Stimulated activated CD8-positive, alpha-beta memory T cell treated with anti-CD3 and anti-CD28 coated beads, Interleukin-7, amount 100 ng/mL, for 48 hours (primary cell): ENCODE measurements around the gene ZDHHC7.
A peak's percentile ranks its signal among the peaks of the same experiment; 100 is the strongest.
"Not testable (repeated sequence)": the region's sequence is repeated elsewhere in the genome, so short reads cannot be mapped to it uniquely, and the experiment has no call there.

Experiments
- DNase-seq, 2 donors: peaks; one replicate each; pipeline ENCODE4 v3.0.0-alpha.2; 2020; ENCODE audit warnings: low read depth in 1 of 2; ENCODE audit errors: extremely low read depth in 1 of 2

ZDHHC7 gene

DNA sequence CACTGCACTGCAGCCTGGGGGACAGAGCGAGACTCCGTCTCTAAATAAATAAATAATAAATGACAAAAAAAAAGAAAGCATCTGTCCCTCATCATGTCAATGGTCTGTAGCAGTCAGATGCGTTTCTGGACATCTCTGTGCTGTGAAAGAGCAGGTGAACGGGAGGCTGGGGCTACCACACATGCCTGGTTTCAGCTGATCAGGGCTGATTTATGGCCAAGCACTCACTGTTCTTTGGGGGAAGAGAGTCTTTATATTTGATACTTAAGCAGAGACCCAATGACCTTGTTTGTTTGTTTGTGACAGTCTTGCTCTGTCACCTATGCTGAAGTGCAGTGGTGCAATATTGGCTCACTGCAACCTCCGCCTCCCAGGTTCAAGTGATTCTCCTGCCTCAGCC is 33.7 kb upstream of the ZDHHC7 start:
- no peak for DNase-seq

DNA sequence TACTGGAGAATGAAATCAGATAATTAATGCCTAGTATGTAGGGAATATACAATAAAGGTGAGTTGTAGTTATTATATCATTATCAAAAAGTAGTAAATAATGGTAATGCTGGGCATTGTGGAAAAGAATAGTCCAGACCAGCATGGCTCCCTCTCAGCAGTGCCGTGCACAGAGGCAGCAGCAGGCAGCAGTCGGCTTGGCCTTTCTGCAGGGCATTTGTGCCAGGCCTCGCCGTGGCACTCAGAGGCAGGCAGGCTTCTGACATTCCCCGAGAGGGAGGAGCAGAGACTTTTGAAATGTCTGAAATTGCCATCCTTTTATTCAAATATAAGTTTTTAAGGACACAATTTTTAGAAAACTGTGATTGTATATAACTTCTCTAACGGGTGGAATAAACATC is 31.3 kb upstream of the ZDHHC7 start:
- DNase-seq = no peak

DNA sequence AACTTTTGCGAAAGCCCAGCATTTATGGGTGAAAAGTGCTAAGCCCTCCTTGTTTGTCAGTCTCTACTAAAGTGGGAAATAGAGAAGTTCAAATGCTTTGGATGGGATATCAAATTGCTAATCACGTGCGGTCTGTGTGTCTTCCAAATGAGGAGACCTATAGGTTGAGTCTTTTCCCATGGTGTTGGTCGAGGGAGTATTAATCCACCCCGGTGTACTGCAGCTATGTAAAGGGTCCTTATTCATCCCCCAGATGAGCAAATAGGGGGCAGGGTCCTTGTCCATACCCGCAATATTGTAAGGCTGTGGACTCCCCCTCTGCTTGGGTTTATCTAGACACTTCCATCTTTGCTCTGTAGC is 30.8 kb upstream of the ZDHHC7 start:
- no peak for DNase-seq

DNA sequence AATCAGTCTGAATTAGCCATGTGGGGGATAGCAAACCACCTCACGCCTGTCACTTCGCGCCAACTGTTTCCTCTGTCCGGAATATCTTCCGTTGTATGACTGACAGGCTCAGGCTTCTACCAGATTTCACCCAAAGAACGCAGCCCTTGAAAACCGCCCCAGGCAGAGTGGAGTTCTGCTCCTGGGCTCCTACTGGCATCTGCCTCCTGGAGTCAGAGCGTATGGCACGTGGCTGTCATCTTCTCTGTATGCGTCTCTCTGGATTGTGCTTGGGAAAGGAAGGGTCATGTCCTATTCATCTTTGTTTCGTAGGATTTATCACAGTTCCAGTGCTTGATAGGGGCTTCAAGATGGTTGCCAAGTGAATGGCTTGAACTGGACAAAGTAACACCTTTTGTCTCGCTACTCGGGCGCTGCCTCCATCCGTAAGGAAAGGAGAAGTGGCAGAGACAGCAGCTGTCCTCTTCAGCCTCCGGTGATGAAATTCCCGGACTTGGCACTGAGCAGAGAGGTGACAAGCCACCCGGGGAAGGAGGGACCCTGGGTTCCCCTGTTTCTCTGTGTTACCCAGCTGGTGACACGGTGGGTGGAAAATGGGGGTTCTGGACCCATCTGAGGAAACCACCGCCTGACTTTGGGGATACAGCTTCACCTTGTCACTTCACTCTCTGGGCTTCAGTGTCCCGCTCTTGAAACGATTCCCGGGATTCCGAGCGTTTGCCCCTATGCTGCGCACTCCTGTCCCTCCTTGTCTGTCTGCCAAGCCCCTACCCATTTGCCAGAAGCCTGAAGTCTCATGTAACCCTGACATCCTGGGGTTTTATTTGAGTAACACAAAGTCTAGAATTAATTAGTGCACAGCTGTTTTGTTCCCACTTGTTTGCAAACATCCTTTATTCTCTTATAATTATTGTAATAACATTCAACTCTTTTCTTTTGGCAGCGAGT is 30.2 kb upstream of the ZDHHC7 start:
- DNase-seq = no peak

DNA sequence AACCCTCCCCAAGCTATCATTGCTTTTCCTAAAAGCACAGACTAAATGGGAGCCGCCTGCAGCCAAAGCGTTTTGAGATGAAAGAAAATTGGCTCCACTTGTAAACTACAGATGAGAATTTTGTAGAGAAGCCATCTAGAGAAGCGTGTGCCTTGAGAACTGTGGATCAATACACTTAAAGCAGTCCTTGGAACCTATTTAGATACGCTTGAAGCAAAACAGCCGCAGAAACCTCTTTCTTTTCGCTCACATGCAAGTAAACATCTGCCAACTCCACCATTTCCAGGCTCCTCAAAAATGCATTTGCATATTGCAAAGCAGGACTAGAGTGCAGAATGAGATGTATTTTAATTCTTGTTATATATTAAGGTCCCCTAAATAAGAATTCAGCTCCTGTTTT is 29.4 kb upstream of the ZDHHC7 start:
- no peak for DNase-seq

DNA sequence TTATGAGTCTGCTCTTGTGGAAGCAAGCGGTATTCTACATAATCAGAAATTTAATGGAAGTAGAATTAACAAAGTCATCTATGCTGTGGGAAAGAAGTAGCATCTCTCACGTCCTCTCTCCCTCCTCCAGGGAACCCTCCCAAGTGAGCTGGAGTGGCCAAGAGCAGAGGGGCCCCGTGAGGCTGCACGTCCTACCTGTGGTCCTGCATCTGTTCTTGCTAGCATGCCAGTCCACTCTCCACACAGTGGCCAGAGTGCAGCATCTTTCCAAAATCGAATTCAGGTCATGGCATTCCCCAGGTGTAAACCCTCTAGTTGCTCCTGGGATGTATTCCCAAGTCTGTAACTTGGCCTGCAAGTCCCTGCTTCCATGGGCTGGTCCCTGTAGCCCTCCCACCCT is 26.4 kb upstream of the ZDHHC7 start:
- DNase-seq = no peak

DNA sequence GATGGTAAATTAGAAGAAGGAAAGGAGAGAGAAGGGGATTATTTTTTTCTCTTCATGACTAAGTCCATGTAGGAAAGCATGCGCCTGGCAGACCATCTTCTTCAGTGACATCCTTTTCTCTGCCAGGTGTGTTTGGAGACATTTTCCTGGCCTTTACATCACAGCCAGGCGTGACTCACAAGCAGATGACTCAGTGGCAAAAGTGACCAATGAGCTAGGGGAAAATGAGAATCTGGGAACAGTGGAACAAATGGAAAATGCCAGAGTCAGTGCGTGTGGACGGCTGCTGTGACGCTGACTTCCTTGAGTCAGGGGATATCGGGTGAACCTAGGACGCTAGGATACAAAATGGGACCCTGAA is 25.7 kb upstream of the ZDHHC7 start:
- no peak for DNase-seq

DNA sequence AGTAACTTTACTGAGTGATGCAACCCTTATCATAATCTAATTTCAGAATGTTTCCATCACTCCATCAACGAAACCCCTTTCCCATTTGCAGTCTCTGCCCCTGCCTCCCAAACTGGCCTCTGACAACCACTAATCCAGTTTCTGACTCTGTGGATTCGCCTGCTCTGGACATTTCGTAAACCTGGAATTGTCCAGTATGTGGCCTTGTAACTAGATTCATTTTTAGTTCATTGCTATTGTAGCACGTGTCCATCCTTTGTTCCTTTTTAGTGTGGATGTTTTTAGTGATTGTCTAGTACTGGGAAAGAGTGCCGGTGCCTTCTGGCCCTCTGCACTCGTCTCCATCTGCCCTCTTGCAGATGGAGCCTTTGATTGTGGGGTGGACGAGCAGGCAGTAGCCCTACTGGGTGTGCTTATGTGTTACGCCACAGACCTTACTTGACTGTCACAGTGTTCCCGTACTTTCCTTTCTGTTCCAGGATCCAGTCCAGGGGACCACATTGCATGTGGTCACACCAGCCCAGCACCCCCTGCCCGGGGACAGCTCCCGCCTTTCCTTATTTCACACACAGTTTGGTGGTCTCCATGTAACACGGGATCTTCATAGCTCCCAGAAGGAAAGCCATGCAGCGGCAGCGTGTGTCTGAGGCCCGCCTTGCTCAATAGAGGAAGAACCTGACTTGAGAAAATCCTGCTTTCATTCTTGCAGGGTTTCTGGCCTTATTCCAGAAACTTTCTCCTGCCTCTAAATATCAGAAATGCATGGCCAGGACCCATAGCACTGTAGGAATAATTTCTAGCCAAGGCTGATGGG is 25.1 kb upstream of the ZDHHC7 start:
- no peak for DNase-seq

DNA sequence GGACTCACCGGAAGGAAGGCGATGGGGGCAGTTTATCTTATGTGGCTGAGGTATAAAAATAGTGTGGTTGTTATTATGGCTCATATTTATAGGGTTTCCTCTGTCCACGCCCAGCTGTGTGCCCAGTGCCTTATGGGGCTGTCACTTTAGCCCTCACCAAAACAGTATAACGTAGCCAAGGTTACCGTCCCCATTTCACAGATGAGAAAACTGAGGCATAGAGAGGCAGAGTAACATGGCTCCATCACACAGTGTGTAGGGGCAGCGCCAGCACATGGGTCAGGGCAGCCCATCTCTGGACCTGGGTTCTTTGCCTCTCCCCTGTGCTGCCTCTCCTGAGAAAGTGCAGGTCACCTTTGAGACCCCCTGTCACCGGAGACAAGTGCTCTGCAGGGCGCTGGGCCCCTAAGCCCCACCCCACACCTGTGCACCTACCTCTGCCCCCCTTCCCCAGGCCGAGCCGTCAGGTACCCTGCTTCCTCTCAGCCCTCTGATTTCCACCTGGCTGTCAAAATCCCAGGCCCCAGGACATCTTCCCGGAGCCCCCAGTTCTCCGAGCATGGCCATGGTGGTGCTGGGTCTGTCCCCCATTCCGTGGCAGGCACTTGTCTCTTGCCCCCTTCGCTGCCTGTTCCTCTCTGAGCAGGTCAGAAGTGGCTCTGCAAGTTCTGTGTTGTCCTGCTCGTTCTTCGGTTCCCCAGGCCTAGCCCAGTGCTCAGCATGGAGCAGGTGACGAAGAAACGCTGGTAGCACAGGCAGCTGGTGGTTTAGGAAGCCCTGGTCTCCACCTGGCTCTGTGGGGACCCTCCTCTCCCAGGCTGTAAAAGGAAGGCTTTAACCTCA is 23.5 kb upstream of the ZDHHC7 start:
- DNase-seq = no peak

DNA sequence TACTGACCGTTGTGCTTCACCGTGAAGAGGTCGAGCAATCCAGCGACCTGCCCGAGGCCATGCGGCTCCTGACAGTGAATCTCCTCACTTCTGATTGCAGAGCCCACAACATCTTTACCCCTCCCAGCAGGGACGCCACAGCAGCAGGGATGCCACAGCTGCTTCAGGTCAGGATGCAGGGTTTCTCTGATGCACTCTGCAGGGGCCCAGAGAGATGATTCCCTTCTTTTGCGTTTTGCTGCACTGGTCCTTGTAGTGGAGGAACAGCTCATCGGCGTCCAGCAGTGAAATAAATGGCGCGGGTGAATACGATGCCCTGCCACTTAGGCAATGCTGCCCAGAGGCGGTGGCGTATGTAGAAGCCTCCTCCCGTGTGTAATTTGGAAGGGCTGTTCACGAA is 21.8 kb upstream of the ZDHHC7 start:
- no peak for DNase-seq

DNA sequence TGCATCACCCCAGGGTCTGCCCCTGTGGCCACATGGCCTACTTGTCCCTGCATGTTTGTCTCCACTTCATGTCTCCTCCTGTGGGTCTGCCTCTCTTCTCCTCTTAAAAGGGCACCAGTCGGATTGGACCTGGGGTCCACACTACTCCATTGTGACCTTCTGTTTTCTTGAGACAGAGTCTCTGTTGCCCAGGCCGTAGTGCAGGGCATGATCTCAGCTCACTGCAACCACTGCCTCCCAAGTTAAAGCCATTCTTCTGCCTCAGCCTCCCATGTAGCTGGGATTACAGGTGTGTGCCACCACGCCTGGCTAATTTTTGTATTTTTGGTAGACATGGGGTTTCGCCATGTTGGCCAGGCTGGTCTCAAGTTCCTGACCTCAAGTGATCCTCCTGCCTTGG is 20.9 kb upstream of the ZDHHC7 start:
- not testable (repeated sequence) for DNase-seq

DNA sequence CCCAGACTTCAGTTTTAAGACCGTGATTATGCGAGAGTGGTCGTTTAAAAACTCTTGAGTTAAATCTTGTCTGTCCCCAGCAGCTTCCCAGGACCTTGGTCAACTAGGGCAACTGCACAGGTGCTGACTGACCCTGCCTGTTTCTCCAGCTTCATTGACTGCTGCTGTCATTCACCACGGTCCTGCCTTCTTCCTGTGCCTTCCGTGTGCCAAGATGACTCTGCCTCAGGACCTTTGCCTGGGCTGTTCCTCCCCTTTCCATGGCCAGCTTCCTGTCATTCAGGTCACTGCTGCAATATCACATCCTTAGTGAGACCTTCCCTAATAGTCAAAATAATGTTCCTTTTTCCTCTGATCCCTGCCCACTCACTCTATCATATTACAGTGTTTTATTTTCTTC is 20.1 kb upstream of the ZDHHC7 start:
- no peak for DNase-seq

DNA sequence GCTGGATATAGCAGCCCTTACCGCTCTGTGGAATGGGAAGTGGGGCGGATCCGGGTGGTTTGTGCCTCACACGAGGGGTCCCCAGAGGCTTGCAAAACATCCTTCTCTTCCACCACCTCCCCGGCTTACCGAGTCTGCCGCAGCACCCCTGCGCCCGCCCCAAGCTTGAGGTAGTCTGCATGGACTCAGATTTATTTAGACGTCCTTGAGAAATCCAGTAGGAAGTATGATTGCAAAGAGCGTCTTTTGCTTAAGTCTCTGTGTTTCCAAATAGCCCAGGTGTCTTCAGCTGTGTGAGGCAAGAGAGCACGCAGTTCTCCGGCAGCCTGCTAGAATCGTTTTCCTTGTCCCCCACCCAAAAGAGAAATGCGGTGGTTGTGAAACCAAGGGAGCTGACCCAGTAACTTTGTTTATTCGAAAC is 18.7 kb upstream of the ZDHHC7 start:
- DNase-seq = no peak

DNA sequence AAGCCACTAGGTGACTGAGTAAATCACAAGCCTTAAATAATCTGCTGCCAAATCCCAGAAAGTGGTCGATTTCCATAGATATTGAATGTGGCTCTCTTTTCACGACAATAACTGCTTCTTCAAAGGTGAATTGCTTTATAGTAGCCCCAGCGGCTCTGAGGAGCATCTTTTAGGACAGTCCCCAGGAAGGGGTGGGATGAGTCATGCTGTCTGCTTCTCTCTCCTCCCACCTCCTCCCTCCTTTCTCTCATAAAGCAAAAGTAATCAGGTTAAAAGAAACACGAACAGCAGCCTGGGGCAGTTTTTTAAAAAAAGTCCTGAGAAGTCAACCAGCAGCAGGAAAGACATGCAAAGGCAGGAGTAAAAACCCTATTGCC is 18.1 kb upstream of the ZDHHC7 start:
- peak in 1 of 2 donors; percentile 51 for DNase-seq

DNA sequence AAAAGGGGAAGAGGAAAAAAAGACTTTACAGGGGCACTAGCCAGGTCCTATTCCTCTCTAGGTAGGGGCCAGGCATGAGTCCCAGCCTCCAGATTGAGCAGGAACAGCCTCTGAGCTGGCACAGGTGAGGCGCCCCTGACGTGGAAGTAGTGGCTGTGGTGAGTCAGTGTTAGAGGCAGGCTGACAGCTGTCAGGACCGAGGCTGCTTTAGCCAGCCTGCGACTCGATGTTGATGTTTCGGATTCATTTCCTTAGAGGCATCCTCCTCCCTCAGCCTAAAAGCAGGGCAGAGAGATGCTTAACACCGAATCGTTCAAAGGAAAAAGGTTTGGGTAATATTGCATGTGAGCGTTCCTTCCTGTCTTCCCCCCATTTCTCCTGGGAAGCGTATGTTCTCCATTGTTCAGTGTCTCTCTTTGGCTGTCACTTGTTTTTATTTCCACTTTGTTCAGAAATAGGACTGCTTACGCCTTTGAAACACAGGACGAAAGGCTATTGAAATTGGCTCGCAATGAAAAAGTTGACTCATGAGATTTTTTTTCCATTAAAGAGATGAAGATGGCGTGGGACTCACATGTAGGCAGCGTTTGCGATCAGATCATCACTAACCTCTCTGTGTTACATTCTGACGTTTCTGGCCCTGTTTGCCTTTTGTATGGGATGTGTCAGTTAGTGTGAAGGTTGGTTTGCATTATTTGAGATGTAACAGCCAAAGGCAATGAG is 17.5 kb upstream of the ZDHHC7 start:
- DNase-seq = peak; percentile 47 to 81

DNA sequence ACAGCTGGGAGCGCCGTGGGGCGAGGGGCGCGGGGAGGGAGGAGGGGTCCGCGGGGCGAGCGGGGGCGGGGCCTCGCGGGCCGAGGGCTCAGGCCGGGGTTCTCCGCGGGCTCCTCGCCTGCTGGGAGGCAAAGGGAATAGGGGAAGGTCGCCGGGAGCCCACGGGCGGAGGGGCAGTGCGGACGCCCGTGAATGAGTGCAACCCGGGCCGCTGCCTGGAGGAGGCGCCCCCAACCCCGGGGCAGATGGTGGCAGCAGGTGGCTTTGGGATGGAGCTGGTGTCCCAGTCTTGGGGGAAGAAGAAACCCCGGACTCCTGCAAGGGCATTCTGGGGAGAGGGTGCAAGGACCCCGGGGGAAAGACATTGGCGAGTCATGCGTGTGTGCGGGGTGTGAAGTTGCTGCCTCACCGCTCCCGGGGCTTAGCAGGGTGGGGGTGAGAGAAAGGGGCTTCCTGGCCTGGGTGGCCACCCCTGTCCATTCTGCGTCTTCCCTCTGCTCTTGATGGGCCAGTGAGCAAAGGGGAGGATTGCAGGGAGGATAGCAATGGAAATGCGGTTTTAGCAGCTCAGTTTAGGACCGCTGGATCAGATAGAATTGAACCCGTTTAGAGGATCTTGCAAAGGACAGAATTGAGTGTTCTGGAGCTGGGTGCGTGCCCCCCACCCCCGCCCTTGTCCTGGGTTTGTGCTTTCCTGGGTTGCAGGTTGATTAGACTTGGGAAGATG is 16.8 kb upstream of the ZDHHC7 start:
- DNase-seq = no peak

DNA sequence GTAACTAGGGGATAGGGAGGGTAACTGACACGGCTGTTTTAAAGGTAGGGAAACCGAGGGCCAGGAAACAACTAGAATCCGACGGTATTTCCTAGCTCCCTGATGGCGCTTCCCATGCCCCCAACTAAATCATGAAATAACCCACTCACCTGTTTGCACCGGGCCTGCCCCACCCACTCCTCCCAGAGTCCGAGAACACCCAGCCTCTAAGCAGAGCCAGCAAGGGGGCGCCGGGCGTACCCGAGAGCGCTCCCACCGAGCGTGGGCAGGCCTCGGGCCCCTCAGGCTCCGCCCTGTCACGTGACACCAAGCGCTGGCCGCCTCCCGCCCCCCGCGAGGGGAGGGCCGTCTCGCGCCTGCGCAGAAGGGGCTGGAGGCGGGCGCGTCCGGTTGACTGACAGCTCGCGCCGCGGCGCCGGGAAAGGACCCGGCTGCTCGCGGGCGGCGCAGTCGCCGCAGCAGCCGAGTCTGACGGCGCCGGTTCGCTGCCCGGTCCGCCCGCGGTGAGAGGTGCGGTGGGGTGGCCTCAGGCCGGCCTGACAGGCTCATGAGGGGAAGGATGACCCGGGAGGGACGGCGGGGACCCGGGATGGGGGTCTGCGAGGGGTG is 16.1 kb upstream of the ZDHHC7 start, which contains the start of gene KIAA0513:
TSS of gene KIAA0513 (plus strand) at position 447 of the 609 bp plus-strand sequence. CDS start 39,277 bp downstream, outside the sequence.
- peak; percentile 89 to 90 for DNase-seq

DNA sequence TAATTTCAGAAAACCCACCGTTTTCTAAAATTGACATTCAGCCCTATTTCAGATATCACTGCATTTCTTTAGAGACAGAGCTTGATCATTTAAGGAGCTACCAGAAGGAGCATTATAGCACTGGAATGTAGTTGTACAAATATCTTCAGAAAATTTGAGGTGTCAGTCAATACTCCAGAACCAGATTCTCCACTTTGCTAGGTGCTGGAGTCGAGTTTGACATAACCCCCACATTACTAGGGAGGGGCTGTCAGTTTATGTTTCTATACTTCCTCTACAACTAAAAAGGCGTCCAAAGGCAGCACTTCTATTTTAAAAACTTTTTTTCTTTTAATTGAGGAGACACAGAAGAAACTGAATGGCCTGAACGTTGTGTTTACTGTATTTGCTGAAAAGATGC is 15.4 kb upstream of the ZDHHC7 start:
- DNase-seq = no peak
